A172 (cell line): ENCODE results near the gene FAU. TPM values are rescaled to one million over a fixed set of nuclear protein-coding genes. Genes with fewer than 3 reads are reported as not detected.
"Not testable (repeated sequence)": the region's sequence is repeated elsewhere in the genome, so short reads cannot be mapped to it uniquely, and the experiment has no call there.

Experiments used
- DNase-seq: peaks from one replicate; pipeline ENCODE4 v3.0.0-alpha.2; 2015; ENCODE audit warnings: low spot score
- total RNA-seq: library from RNA; depleted of rRNA; stranded (reverse); fragments of >200 nt; shearing (Covaris generic); gene quantifications from 2 replicates; pipeline ENCODE4 v1.2.3, GENCODE V29; 2014; rRNA removed

FAU gene
- 286 and 528 TPM in 2 replicates for total RNA-seq

- peak; percentile 94 for DNase-seq
Observed at GRCh38 chr11:65121865-65122696, at the start of gene FAU, which contains the start of gene MRPL49. Gene FAU (minus strand): TSS chr11:65122134. CDS start chr11:65121813, 321 bp downstream. Gene MRPL49 (plus strand): TSS chr11:65122321. CDS start chr11:65122347, 26 bp downstream.

GRCh38 chr11:65170058-65170534 lies 48.2 kb upstream of the FAU start, which contains the start of gene SPDYC:
Gene SPDYC (plus strand): TSS chr11:65170233. CDS start chr11:65171358, 1,125 bp downstream.
- DNase-seq: no peak

GRCh38 chr11:65169164-65169641 lies 47.3 kb upstream of the FAU start:
- DNase-seq: peak; percentile 35

GRCh38 chr11:65167656-65168055 lies 45.7 kb upstream of the FAU start:
- no peak for DNase-seq

- no peak for DNase-seq
Observed at GRCh38 chr11:65166893-65167292, 45.0 kb upstream of the FAU start.

GRCh38 chr11:65165410-65166317 lies 43.7 kb upstream of the FAU start:
- no peak for DNase-seq

GRCh38 chr11:65163684-65164083 lies 41.8 kb upstream of the FAU start:
- DNase-seq: no peak

GRCh38 chr11:65160643-65161042 lies 38.7 kb upstream of the FAU start:
- no peak for DNase-seq

- DNase-seq: no peak
Observed at GRCh38 chr11:65159012-65159411, 37.1 kb upstream of the FAU start.

GRCh38 chr11:65157336-65157735 lies 35.4 kb upstream of the FAU start:
- DNase-seq: no peak

- DNase-seq: no peak
Observed at GRCh38 chr11:65156926-65157325, 35.0 kb upstream of the FAU start.

GRCh38 chr11:65156256-65156655 lies 34.3 kb upstream of the FAU start:
- DNase-seq: no peak

GRCh38 chr11:65152122-65152521 lies 30.2 kb upstream of the FAU start:
- DNase-seq: no peak

GRCh38 chr11:65151331-65151899 lies 29.5 kb upstream of the FAU start:
- no peak for DNase-seq

- peak; percentile 94 for DNase-seq
Observed at GRCh38 chr11:65150509-65151299, 28.8 kb upstream of the FAU start.

GRCh38 chr11:65150131-65150508 lies 28.2 kb upstream of the FAU start:
- DNase-seq: not testable (repeated sequence)

- no peak for DNase-seq
Observed at GRCh38 chr11:65148657-65149056, 26.7 kb upstream of the FAU start.

- DNase-seq: no peak
Observed at GRCh38 chr11:65147352-65148075, 25.6 kb upstream of the FAU start.

- DNase-seq: no peak
Observed at GRCh38 chr11:65141896-65142494, 20.1 kb upstream of the FAU start.
